A673 (cell line): ENCODE results near the gene KIF2A. TPM values are rescaled to one million over a fixed set of nuclear protein-coding genes. Genes with fewer than 3 reads are reported as not detected.

Source experiments
- BruUV-seq: library from RNA; stranded (reverse); fragments of 400-500 nt; replicated peaks from 2 replicates; lab custom pipeline; 2021; lab: Mats Ljungman, UMichigan
- CTCF ChIA-PET: fragments of 300-600 bp; sonication (Branson Sonifier 250); formaldehyde crosslinking; loops from one replicate; lab custom pipeline; 2022; ENCODE audit warnings: antibody characterized with exemption; lab: Charles Lee
- POLR2A ChIA-PET: fragments of 300-600 bp; sonication (Branson Sonifier 250); formaldehyde crosslinking; loops from one replicate; lab custom pipeline; 2022; ENCODE audit warnings: antibody characterized with exemption; ENCODE audit not compliant: low non-redundant PET; lab: Charles Lee
- DNase-seq: peaks from one replicate; pipeline ENCODE4 v3.0.0-alpha.2; 2015; ENCODE audit warnings: low spot score
- H3K27ac ChIP-seq: fragments of 200-600 bp; sonication (generic); 2 replicates; pipeline ENCODE4 v1.5.1; 2016; ENCODE audit warnings: mixed run types, low read depth, mild to moderate bottlenecking, mixed read lengths, antibody characterized with exemption, low read length; ENCODE audit not compliant: poor library complexity, severe bottlenecking
- H3K27me3 ChIP-seq: fragments of 200-600 bp; sonication (generic); replicated peaks from 2 replicates; pipeline ENCODE4 v1.6.1; 2017; ENCODE audit warnings: mixed run types, low read depth, mild to moderate bottlenecking, mixed read lengths, antibody characterized with exemption, low read length; ENCODE audit not compliant: insufficient read depth, poor library complexity
- H3K36me3 ChIP-seq: fragments of 200-600 bp; sonication (generic); 2 replicates; pipeline ENCODE4 v1.6.1; 2016; ENCODE audit warnings: mixed run types, mild to moderate bottlenecking, mixed read lengths, antibody characterized with exemption, low read length; ENCODE audit not compliant: insufficient read depth, poor library complexity, severe bottlenecking
- H3K4me1 ChIP-seq: fragments of 200-600 bp; sonication (generic); 2 replicates; pipeline ENCODE4 v1.6.1; 2017; ENCODE audit warnings: mixed run types, mild to moderate bottlenecking, mixed read lengths, antibody characterized with exemption, low read length; ENCODE audit not compliant: insufficient read depth, poor library complexity, severe bottlenecking
- H3K4me3 ChIP-seq: fragments of 200-600 bp; sonication (generic); 2 replicates; pipeline ENCODE4 v1.5.1; 2016; ENCODE audit warnings: low read depth, mixed run types, mild to moderate bottlenecking, mixed read lengths, low read length; ENCODE audit not compliant: poor library complexity, severe bottlenecking
- H3K9me3 ChIP-seq: fragments of 200-600 bp; sonication (generic); 2 replicates; pipeline ENCODE4 v1.6.1; 2016; ENCODE audit warnings: mixed run types, low read depth, mild to moderate bottlenecking, mixed read lengths, antibody characterized with exemption, low read length; ENCODE audit not compliant: poor library complexity, severe bottlenecking
- EZH2 ChIP-seq: fragments of 200-600 bp; sonication (generic); IDR thresholded peaks from 2 replicates; pipeline ENCODE4 v1.6.1; 2017; ENCODE audit warnings: borderline replicate concordance, low read depth, mild to moderate bottlenecking, mixed read lengths, antibody characterized with exemption, low read length; ENCODE audit not compliant: poor library complexity, severe bottlenecking
- intact Hi-C: fragments of 100-400 bp; cut with micrococcal nuclease; formaldehyde crosslinking; loops from one replicate; pipeline ENCODE4 v1.10.0; 2022; ENCODE audit not compliant: unreplicated experiment
- total RNA-seq: library from RNA; stranded (reverse); gene quantifications from 2 replicates; pipeline ENCODE4 v1.2.3, GENCODE V29; 2021
- TF ChIP-seq, protein P1 (sequence below): fragments of 300-800, 200-600 bp; sonication (generic); conservative IDR thresholded peaks from 2 replicates; pipeline ENCODE4 v1.5.1; 2017; ENCODE audit warnings: low read depth, mild to moderate bottlenecking, antibody characterized with exemption, low read length, moderate library complexity, mixed read lengths

KIF2A gene
- total RNA-seq, 1 experiment from 2014 or later: 92.4 TPM

DNA sequence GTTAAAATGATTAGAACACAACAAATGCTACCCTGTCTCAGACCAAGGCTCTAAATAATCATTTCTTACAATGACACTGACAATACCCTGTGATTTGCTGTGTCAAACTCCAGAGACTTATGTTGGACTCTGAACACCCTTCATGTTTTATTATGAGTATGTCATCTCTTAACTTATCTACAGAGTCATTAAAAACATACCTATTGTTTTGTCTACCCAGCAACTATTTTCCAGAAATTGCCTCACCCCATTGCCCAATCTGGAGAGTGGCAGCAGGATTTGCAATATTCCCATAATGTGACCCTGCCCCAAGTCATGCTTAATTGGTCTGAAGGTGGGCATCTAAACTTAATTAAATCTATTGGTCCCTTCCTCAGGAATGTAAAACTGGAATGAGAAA is 23.0 kb upstream of the KIF2A start:
- intact Hi-C loops: no loop called here
- no peak overlapping the region for H3K27ac ChIP-seq
- no peaks in the 10 kb centered on the region for H3K9me3 ChIP-seq
- ChIA-PET CTCF (no interaction called here), POLR2A (no interaction called here)
- DNase-seq: no peak
- BruUV-seq: no TSS peak
- no peak for TF ChIP-seq EZH2
- TF ChIP-seq, protein P1, sequence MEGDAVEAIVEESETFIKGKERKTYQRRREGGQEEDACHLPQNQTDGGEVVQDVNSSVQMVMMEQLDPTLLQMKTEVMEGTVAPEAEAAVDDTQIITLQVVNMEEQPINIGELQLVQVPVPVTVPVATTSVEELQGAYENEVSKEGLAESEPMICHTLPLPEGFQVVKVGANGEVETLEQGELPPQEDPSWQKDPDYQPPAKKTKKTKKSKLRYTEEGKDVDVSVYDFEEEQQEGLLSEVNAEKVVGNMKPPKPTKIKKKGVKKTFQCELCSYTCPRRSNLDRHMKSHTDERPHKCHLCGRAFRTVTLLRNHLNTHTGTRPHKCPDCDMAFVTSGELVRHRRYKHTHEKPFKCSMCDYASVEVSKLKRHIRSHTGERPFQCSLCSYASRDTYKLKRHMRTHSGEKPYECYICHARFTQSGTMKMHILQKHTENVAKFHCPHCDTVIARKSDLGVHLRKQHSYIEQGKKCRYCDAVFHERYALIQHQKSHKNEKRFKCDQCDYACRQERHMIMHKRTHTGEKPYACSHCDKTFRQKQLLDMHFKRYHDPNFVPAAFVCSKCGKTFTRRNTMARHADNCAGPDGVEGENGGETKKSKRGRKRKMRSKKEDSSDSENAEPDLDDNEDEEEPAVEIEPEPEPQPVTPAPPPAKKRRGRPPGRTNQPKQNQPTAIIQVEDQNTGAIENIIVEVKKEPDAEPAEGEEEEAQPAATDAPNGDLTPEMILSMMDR: no peak
- H3K4me3 ChIP-seq: no peak overlapping the region
- H3K36me3 ChIP-seq: no peaks in the 10 kb centered on the region
- no peaks in the 10 kb centered on the region for H3K27me3 ChIP-seq
- no peaks in the 10 kb centered on the region for H3K4me1 ChIP-seq

DNA sequence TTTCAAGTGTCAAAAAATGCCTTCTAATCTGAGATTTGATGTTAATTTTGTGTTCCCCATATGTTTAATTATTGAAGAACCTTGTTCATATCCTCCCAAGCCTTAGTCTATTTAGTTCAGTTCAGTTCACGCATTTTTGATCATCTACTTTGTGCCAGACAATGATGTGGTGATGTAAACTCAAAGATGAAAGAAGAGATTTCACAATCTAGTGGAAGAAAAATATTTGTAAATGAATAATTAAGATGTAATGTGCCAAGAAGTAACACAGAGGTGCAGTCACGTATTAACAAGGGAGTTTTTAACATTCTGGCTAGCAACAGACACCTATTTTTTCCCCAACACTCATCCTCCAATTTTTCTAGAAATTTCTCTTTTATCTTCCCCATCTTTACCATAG is 22.1 kb upstream of the KIF2A start:
- no peak for DNase-seq
- CTCF ChIA-PET: no interaction called here

DNA sequence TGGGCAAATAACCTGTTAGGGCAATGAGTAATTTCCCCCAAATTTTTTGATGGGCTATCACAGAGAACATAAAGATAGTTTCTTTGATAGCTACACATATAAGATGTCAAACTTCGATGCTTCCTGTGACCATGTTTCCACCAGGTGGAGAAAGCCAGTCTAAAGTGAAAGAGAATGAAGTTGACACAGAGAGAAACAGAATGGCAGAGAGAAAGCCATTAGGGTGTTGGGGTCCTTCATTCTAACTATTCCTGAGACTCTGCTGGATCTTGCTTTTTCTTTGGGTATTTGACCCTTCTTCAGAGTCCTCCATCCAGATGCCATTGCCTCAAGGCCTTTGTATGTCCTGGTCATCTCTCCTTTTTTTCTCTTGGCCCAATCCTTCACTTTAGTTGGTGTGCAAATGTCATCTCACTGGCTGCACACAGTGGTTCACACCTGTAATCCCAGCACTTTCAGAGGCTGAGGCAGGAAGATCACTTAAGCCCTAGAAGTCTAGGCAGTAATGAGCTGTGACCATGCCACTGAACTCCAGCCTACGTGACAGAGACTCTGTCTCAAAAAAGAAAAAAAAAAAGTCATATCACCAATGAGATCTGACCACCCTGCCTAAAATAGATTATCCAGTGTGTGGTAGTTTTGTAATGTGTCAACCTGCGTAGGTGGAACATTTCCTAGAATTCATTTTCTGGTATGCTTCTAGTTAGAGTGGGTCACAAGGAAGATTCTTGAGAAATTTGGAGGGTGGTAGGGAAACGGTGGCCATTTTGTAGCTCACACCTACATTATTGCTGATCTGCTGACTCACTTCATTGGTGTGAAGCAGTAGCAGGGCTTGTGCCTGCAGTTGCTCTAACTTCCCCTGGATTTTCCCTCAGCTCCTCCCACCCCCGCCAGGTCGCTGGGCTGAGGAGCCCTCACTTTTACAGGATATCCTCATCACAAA is 20.8 kb upstream of the KIF2A start:
- Histone ChIP-seq H3K4me1 (no peaks in the 10 kb centered on the region), H3K27ac (no peak overlapping the region), H3K4me3 (no peak overlapping the region), H3K36me3 (no peaks in the 10 kb centered on the region), H3K27me3 (no peaks in the 10 kb centered on the region), H3K9me3 (no peaks in the 10 kb centered on the region)
- BruUV-seq: no TSS peak
- TF ChIP-seq EZH2: no peak
- TF ChIP-seq, protein P1: no peak
- CTCF ChIA-PET: no interaction called here
- no peak for DNase-seq
- intact Hi-C loops: no loop called here
- POLR2A ChIA-PET: no interaction called here

More for the DNA sequence above, 22.1 kb upstream of the KIF2A start:
- Histone ChIP-seq H3K4me1 (no peaks in the 10 kb centered on the region), H3K36me3 (no peaks in the 10 kb centered on the region), H3K27ac (no peak overlapping the region), H3K27me3 (no peaks in the 10 kb centered on the region), H3K4me3 (no peak overlapping the region), H3K9me3 (no peaks in the 10 kb centered on the region)
- intact Hi-C loops: no loop called here
- POLR2A ChIA-PET: no interaction called here
- BruUV-seq: no TSS peak
- TF ChIP-seq EZH2: no peak
- TF ChIP-seq, protein P1: no peak
